ENCODE results near the gene RAB15.

Gene RAB15

DNA sequence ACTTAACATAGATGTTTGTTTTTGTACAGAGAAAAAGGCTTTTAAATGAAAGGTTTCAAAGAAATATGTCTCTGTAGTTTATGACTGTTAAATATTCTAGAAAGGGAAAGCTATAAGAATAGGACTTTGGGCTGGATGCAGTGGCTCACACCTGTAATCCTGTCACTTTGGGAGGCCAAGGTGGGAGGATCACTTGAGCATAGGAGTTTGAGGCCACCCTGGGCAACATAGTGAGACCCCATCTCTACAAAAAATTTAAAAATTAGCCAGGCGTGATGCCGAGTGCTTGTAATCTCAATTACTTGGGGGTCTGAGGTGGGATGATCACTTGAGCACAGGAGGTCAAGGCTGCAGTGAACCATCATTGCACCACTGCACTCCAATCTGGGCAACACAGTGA lies 41.0 kb downstream of the RAB15 start:
- Histone ChIP-seq H3K4me1 (ENCODE audit: control insufficient read depth, insufficient read depth, low read length) (no peaks in the 10 kb centered on the region), H3K4me3 (ENCODE audit: low read depth, low read length) (no peak overlapping the region), H3K36me3 (ENCODE audit: control insufficient read depth in 2 of 2, insufficient read depth in 1 of 2, low read length in 2 of 2) (peaks cover 52 to 70% of the 10 kb centered on the region in 2 experiments), H3K9me3 (ENCODE audit: control insufficient read depth, insufficient read depth, low read depth, low read length) (no peaks in the 10 kb centered on the region), H3K27ac (ENCODE audit: extremely low read depth, low read depth, low read length) (no peak overlapping the region)
- CTCF ChIA-PET = no interaction called here
- no peak for TF ChIP-seq ZSCAN16 (tag by site-specific recombination; IDR thresholded peaks at IDR 0.05)
- TF ChIP-seq, protein P1, sequence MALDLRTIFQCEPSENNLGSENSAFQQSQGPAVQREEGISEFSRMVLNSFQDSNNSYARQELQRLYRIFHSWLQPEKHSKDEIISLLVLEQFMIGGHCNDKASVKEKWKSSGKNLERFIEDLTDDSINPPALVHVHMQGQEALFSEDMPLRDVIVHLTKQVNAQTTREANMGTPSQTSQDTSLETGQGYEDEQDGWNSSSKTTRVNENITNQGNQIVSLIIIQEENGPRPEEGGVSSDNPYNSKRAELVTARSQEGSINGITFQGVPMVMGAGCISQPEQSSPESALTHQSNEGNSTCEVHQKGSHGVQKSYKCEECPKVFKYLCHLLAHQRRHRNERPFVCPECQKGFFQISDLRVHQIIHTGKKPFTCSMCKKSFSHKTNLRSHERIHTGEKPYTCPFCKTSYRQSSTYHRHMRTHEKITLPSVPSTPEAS (tag by site-specific recombination; IDR thresholded peaks at IDR 0.05) = no peak
- TF ChIP-seq ZNF223 (tag by site-specific recombination; IDR thresholded peaks at IDR 0.05) = no peak
- TF ChIP-seq GFI1B (tag by site-specific recombination; IDR thresholded peaks at IDR 0.05) = no peak
- no peak for TF ChIP-seq ZBTB17 (tag by site-specific recombination; IDR thresholded peaks at IDR 0.05)
- no peak for TF ChIP-seq ZNF544 (tag by site-specific recombination; IDR thresholded peaks at IDR 0.05)
- no peak for TF ChIP-seq ZNF610 (tag by site-specific recombination; IDR thresholded peaks at IDR 0.05; ENCODE audit: borderline replicate concordance)
- no peak for TF ChIP-seq ZEB2 (tag by site-specific recombination; IDR thresholded peaks at IDR 0.05)
- TF ChIP-seq, protein P2, sequence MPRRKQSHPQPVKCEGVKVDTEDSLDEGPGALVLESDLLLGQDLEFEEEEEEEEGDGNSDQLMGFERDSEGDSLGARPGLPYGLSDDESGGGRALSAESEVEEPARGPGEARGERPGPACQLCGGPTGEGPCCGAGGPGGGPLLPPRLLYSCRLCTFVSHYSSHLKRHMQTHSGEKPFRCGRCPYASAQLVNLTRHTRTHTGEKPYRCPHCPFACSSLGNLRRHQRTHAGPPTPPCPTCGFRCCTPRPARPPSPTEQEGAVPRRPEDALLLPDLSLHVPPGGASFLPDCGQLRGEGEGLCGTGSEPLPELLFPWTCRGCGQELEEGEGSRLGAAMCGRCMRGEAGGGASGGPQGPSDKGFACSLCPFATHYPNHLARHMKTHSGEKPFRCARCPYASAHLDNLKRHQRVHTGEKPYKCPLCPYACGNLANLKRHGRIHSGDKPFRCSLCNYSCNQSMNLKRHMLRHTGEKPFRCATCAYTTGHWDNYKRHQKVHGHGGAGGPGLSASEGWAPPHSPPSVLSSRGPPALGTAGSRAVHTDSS (tag by site-specific recombination; IDR thresholded peaks at IDR 0.05) = no peak
- no peak for TF ChIP-seq MYNN (tag by site-specific recombination; IDR thresholded peaks at IDR 0.05; ENCODE audit: borderline replicate concordance)
- no peak for TF ChIP-seq ZNF404 (tag by site-specific recombination; IDR thresholded peaks at IDR 0.05)
- TF ChIP-seq ZBTB48 (tag by site-specific recombination; IDR thresholded peaks at IDR 0.05) = no peak
- TF ChIP-seq, protein P3, sequence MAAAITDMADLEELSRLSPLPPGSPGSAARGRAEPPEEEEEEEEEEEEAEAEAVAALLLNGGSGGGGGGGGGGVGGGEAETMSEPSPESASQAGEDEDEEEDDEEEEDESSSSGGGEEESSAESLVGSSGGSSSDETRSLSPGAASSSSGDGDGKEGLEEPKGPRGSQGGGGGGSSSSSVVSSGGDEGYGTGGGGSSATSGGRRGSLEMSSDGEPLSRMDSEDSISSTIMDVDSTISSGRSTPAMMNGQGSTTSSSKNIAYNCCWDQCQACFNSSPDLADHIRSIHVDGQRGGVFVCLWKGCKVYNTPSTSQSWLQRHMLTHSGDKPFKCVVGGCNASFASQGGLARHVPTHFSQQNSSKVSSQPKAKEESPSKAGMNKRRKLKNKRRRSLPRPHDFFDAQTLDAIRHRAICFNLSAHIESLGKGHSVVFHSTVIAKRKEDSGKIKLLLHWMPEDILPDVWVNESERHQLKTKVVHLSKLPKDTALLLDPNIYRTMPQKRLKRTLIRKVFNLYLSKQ (tag by site-specific recombination; IDR thresholded peaks at IDR 0.05; ENCODE audit: borderline replicate concordance) = no peak
- TF ChIP-seq ZNF366 (tag by site-specific recombination; conservative IDR thresholded peaks at IDR 0.05) = no peak
- no peak for TF ChIP-seq ZNF391 (tag by site-specific recombination; IDR thresholded peaks at IDR 0.05; ENCODE audit: borderline replicate concordance, low read depth)
- TF ChIP-seq ZNF184 (tag by site-specific recombination; IDR thresholded peaks at IDR 0.05) = no peak
- TF ChIP-seq, protein P4, sequence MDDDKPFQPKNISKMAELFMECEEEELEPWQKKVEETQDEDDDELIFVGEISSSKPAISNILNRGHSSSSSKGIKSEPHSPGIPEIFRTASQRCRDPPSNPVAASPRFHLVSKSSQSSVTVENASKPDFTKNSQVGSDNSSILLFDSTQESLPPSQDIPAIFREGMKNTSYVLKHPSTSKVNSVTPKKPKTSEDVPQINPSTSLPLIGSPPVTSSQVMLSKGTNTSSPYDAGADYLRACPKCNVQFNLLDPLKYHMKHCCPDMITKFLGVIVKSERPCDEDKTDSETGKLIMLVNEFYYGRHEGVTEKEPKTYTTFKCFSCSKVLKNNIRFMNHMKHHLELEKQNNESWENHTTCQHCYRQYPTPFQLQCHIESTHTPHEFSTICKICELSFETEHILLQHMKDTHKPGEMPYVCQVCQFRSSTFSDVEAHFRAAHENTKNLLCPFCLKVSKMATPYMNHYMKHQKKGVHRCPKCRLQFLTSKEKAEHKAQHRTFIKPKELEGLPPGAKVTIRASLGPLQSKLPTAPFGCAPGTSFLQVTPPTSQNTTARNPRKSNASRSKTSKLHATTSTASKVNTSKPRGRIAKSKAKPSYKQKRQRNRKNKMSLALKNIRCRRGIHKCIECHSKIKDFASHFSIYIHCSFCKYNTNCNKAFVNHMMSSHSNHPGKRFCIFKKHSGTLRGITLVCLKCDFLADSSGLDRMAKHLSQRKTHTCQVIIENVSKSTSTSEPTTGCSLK (tag by site-specific recombination; IDR thresholded peaks at IDR 0.05) = no peak
- POLR2A ChIA-PET = interaction anchor here (1.4 kb wide), 1 partner anchor 17 kb away, joined by 3 read pairs; the partner anchor contains the start of gene CHURC1

DNA sequence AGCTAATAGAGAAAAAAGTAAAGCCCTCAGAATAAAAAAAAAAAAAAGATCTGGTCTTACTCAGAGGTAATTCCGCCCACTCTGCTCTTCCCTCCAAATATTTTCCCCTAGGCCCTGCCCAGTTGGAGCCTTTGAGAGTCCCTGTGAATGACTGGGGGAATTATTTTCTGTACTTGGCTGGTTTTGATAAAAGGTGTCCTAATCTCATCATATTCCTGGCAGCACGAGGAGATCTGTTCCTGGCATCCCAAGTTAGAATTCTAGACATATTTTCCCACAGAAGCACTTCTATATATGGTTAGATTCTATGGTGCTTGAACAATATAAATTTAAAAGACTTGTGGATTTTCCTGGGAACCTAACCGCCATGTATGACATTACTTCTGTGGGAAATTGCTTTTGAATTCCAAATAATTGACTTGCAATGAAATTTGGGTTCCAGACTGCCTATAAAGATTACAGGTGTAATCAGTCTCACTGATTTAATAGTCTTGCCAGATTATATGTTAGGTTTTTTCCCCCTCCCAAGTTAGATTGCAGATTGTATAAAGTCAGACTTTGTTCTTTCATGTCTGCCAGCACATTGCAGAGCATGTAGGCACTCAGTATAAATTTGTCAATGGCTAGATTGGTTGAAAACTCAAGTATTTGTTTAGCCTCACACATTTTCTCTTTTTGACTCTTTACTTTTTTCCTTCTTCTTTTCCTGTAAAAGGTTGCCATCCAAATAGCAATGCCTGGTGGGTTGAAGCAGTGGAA lies 41.9 kb downstream of the RAB15 start:
- no peaks in the 10 kb centered on the region for H3K9me3 ChIP-seq (ENCODE audit: control insufficient read depth, insufficient read depth, low read depth, low read length)
- ChIA-PET POLR2A (interaction anchor here (1.4 kb wide), 1 partner anchor 16 kb away, joined by 3 read pairs; the partner anchor contains the start of gene CHURC1), CTCF (interaction anchor here (0.6 kb wide), 1 partner anchor 19 kb away, joined by 3 read pairs; no protein-coding TSS in a partner anchor)
- H3K4me3 ChIP-seq (ENCODE audit: low read depth, low read length) = no peak overlapping the region
- TF ChIP-seq OVOL3 (tag by site-specific recombination; IDR thresholded peaks at IDR 0.05) (no peak), REPIN1 (tag by site-specific recombination; IDR thresholded peaks at IDR 0.05; ENCODE audit: low read depth) (no peak), ZNF660 (tag by site-specific recombination; IDR thresholded peaks at IDR 0.05) (no peak), ZNF341 (tag by site-specific recombination; IDR thresholded peaks at IDR 0.05; ENCODE audit: low read depth) (no peak)
- TF ChIP-seq, protein P5, sequence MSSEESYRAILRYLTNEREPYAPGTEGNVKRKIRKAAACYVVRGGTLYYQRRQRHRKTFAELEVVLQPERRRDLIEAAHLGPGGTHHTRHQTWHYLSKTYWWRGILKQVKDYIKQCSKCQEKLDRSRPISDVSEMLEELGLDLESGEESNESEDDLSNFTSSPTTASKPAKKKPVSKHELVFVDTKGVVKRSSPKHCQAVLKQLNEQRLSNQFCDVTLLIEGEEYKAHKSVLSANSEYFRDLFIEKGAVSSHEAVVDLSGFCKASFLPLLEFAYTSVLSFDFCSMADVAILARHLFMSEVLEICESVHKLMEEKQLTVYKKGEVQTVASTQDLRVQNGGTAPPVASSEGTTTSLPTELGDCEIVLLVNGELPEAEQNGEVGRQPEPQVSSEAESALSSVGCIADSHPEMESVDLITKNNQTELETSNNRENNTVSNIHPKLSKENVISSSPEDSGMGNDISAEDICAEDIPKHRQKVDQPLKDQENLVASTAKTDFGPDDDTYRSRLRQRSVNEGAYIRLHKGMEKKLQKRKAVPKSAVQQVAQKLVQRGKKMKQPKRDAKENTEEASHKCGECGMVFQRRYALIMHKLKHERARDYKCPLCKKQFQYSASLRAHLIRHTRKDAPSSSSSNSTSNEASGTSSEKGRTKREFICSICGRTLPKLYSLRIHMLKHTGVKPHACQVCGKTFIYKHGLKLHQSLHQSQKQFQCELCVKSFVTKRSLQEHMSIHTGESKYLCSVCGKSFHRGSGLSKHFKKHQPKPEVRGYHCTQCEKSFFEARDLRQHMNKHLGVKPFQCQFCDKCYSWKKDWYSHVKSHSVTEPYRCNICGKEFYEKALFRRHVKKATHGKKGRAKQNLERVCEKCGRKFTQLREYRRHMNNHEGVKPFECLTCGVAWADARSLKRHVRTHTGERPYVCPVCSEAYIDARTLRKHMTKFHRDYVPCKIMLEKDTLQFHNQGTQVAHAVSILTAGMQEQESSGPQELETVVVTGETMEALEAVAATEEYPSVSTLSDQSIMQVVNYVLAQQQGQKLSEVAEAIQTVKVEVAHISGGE (tag by site-specific recombination; conservative IDR thresholded peaks at IDR 0.05; ENCODE audit: low read depth) = no peak
- no peaks in the 10 kb centered on the region for H3K4me1 ChIP-seq (ENCODE audit: control insufficient read depth, insufficient read depth, low read length)
- H3K36me3 ChIP-seq (ENCODE audit: control insufficient read depth in 2 of 2, insufficient read depth in 1 of 2, low read length in 2 of 2) = peaks cover 60 to 75% of the 10 kb centered on the region in 2 experiments
- H3K27ac ChIP-seq (ENCODE audit: extremely low read depth, low read depth, low read length) = no peak overlapping the region
